HG03039 (cell line): ENCODE data around the gene BTBD3.
A peak's percentile ranks its signal among the peaks of the same experiment; 100 is the strongest.

Experiments
- ATAC-seq: cut with Tn5 transposase; IDR thresholded peaks from one replicate; pipeline ENCODE4 v1.9.1; 2021; ENCODE audit warnings: mild to moderate bottlenecking, moderate library complexity; ENCODE audit not compliant: unreplicated experiment

Gene BTBD3

GRCh38 chr20:11917663-11918062 lies at the start of gene BTBD3:
BTBD3 (plus strand) TSS chr20:11917893; CDS start chr20:11918276, 383 bp downstream.
- ATAC-seq = no peak

GRCh38 chr20:11869641-11870040 lies 48.1 kb upstream of the BTBD3 start:
- ATAC-seq = no peak

GRCh38 chr20:11870411-11870810 lies 47.3 kb upstream of the BTBD3 start:
- ATAC-seq = no peak

- ATAC-seq = no peak
These were observed 41.1 kb upstream of the BTBD3 start for GRCh38 chr20:11876555-11876954.

- ATAC-seq = no peak
These were observed 37.0 kb upstream of the BTBD3 start for GRCh38 chr20:11880680-11881079.

- ATAC-seq = no peak
These were observed 36.2 kb upstream of the BTBD3 start for GRCh38 chr20:11881449-11881848.

- ATAC-seq = no peak
These were observed 35.0 kb upstream of the BTBD3 start for GRCh38 chr20:11882651-11883050.

- ATAC-seq = no peak
These were observed 29.0 kb upstream of the BTBD3 start for GRCh38 chr20:11888648-11889047.

- ATAC-seq = peak; percentile 71
These were observed 27.2 kb upstream of the BTBD3 start for GRCh38 chr20:11890331-11891076.

- ATAC-seq = peak; percentile 19
These were observed 26.5 kb upstream of the BTBD3 start for GRCh38 chr20:11891077-11891775.

- ATAC-seq = no peak
These were observed 25.7 kb upstream of the BTBD3 start for GRCh38 chr20:11891776-11892545.

- ATAC-seq = no peak
These were observed 23.6 kb upstream of the BTBD3 start for GRCh38 chr20:11894062-11894461.

- no peak for ATAC-seq
These were observed 21.8 kb upstream of the BTBD3 start for GRCh38 chr20:11895861-11896387.

- ATAC-seq = no peak
These were observed 16.6 kb upstream of the BTBD3 start for GRCh38 chr20:11901127-11901526.

GRCh38 chr20:11902285-11902697 lies 15.4 kb upstream of the BTBD3 start:
- no peak for ATAC-seq

GRCh38 chr20:11905460-11906179 lies 12.1 kb upstream of the BTBD3 start:
- no peak for ATAC-seq

GRCh38 chr20:11906626-11907480 lies 10.8 kb upstream of the BTBD3 start:
- ATAC-seq = no peak

GRCh38 chr20:11907621-11908020 lies 10.1 kb upstream of the BTBD3 start:
- no peak for ATAC-seq

- ATAC-seq = no peak
These were observed 5.6 kb upstream of the BTBD3 start for GRCh38 chr20:11912013-11912658.
